Upper lobe of left lung (tissue), 4 donors: ENCODE data around the gene TRAPPC6A.

ENCODE experiments used
- EP300 ChIP-seq, 4 donors: sonication (generic); formaldehyde crosslinking; IDR thresholded peaks; one replicate each; pipeline ENCODE4 v1.5.1; 2017; ENCODE audit warnings: antibody characterized with exemption in 4 of 4, control low read depth in 2 of 4
- POLR2A ChIP-seq, 4 donors: fragments of 450-650 bp; IDR thresholded peaks; one replicate each; pipeline ENCODE4 v1.5.1; 2016 to 2017; ENCODE audit warnings: antibody characterized with exemption in 4 of 4, mild to moderate bottlenecking in 2 of 4
- POLR2AphosphoS5 ChIP-seq, 2 donors: sonication (generic); formaldehyde crosslinking; IDR thresholded peaks; one replicate each; pipeline ENCODE4 v1.5.1; 2017; ENCODE audit warnings: antibody characterized with exemption in 2 of 2
- TF ChIP-seq, protein P1 (sequence below), 6 experiments: fragments of 450-650 bp in 4 of 6; fragments of 200-600 bp in 2 of 6; sonication (generic) in 2 of 6; IDR thresholded peaks; one replicate each; pipeline ENCODE4 v1.5.1; 2016 to 2019; ENCODE audit warnings: antibody characterized with exemption in 6 of 6

DNA sequence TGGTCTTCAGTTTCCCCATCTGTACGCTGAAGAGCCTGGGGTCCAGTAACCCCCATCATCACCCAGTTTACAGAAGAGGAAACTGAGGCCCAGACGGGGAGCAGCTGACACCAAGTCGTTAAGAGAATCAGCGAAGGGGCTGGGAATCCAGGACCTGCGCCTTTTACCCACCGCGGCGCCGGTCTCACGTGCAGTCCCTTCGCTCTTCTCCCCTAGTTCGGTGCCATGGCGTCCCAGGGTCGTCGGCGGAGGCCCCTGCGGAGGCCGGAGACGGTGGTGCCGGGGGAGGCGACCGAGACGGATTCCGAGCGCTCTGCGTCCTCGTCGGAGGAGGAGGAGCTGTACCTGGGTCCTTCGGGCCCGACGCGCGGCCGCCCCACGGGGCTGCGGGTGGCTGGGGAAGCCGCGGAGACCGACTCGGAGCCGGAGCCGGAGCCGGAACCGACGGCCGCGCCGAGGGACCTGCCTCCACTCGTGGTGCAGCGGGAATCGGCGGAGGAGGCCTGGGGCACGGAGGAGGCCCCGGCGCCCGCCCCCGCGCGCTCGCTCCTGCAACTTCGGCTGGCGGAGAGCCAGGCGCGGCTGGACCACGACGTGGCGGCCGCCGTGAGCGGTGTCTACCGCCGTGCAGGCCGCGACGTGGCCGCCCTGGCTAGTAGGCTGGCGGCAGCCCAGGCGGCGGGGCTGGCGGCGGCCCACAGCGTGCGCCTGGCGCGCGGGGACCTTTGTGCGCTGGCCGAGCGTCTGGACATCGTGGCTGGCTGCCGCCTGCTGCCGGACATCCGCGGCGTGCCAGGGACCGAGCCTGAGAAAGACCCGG, 1.2 kb upstream of the TRAPPC6A start:
- TF ChIP-seq, protein P1, sequence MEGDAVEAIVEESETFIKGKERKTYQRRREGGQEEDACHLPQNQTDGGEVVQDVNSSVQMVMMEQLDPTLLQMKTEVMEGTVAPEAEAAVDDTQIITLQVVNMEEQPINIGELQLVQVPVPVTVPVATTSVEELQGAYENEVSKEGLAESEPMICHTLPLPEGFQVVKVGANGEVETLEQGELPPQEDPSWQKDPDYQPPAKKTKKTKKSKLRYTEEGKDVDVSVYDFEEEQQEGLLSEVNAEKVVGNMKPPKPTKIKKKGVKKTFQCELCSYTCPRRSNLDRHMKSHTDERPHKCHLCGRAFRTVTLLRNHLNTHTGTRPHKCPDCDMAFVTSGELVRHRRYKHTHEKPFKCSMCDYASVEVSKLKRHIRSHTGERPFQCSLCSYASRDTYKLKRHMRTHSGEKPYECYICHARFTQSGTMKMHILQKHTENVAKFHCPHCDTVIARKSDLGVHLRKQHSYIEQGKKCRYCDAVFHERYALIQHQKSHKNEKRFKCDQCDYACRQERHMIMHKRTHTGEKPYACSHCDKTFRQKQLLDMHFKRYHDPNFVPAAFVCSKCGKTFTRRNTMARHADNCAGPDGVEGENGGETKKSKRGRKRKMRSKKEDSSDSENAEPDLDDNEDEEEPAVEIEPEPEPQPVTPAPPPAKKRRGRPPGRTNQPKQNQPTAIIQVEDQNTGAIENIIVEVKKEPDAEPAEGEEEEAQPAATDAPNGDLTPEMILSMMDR (IDR thresholded peaks at IDR 0.05): no peak
- TF ChIP-seq POLR2AphosphoS5 (IDR thresholded peaks at IDR 0.05) (no peak), POLR2A (IDR thresholded peaks at IDR 0.05) (no peak), EP300 (IDR thresholded peaks at IDR 0.05) (no peak)
